K562 (cell line): ENCODE data around the gene HECA. TPM values are rescaled to one million over a fixed set of nuclear protein-coding genes. Genes with fewer than 3 reads are reported as not detected.

Source experiments
- ATAC-seq: fragments of 200-7000 bp; cut with Tn5 transposase; 3 replicates; pipeline ENCODE4 v1.9.1; 2020; ENCODE audit warnings: moderate library complexity
- BruUV-seq: library from RNA; stranded (reverse); fragments of 400-500 nt; replicated peaks from 2 replicates; lab custom pipeline; 2021; lab: Mats Ljungman, UMichigan
- CTCF ChIA-PET: fragments of 300-600 bp; formaldehyde crosslinking; extraction: SDS; loops from one replicate; lab custom pipeline; 2021; ENCODE audit warnings: low intra/inter-chr PET ratio; lab: Yijun Ruan, JAX
- POLR2A ChIA-PET: fragments of 300-600, 350-650 bp; sonication (Branson Sonifier 250); formaldehyde crosslinking; extraction: SDS; loops from one replicate; lab custom pipeline; 2021; ENCODE audit warnings: antibody characterized with exemption, inconsistent platforms; lab: Yijun Ruan, JAX
- DNase-seq, 4 experiments: peaks; one replicate each; pipeline versions ENCODE4 v3.0.0 to v3.0.0-alpha.2; 2011 to 2018; ENCODE audit warnings: low spot score in 3 of 4, mixed read lengths in 3 of 4; ENCODE audit errors: extremely low read depth in 1 of 4
- FAIRE-seq: peaks from 2 replicates; lab custom pipeline; 2011; peaks lifted over from hg19 to GRCh38; lab: Jason Lieb, UNC
- H2AFZ ChIP-seq: 2 replicates; pipeline ENCODE4 v1.6.0; 2011; ENCODE audit warnings: low read depth, low read length, control low read depth, inconsistent platforms
- H3K27ac ChIP-seq: fragments of 200-600 bp; 3 replicates; pipeline ENCODE4 v1.8.0; 2011; ENCODE audit warnings: low read depth, mild to moderate bottlenecking, control low read depth, inconsistent platforms, low read length, moderate library complexity, mixed read lengths; ENCODE audit errors: extremely low read depth
- H3K27me3 ChIP-seq, 2 experiments: fragments of 300-600 bp in 1 of 2; 2 replicates in 1 of 2; 3 replicates in 1 of 2; pipeline versions ENCODE4 v1.6.0 to v1.8.0; 2011; ENCODE audit warnings: inconsistent platforms in 2 of 2, low read length in 2 of 2, mild to moderate bottlenecking in 1 of 2, mixed read lengths in 1 of 2, moderate library complexity in 1 of 2; ENCODE audit not compliant: control insufficient read depth in 2 of 2, insufficient read depth in 2 of 2
- H3K36me3 ChIP-seq: fragments of 300-600 bp; 3 replicates; pipeline ENCODE4 v1.8.0; 2011; ENCODE audit warnings: mild to moderate bottlenecking, low read length, inconsistent platforms; ENCODE audit not compliant: control insufficient read depth, insufficient read depth
- H3K4me1 ChIP-seq, 2 experiments: fragments of 200-600 bp in 1 of 2; replicated peaks in 1 of 2; 2 replicates in 1 of 2; 3 replicates in 1 of 2; pipeline versions ENCODE4 v1.5.1 to v1.8.0; 2011; ENCODE audit warnings: inconsistent platforms in 2 of 2, low read length in 2 of 2, mild to moderate bottlenecking in 1 of 2, mixed read lengths in 1 of 2, moderate library complexity in 1 of 2; ENCODE audit not compliant: control insufficient read depth in 2 of 2, insufficient read depth in 2 of 2
- H3K4me2 ChIP-seq: 2 replicates; pipeline ENCODE4 v1.6.1; 2011; ENCODE audit warnings: low read length, control low read depth, inconsistent platforms, mixed read lengths; ENCODE audit not compliant: insufficient read depth
- H3K4me3 ChIP-seq: fragments of 200-600 bp; sonication (generic), shearing (Covaris generic); 2 replicates; pipeline ENCODE4 v1.5.1; 2016; ENCODE audit warnings: control low read depth, inconsistent platforms
- H3K79me2 ChIP-seq: fragments of 200-600 bp; 3 replicates; pipeline ENCODE4 v1.8.0; 2011; ENCODE audit warnings: low read length, inconsistent platforms; ENCODE audit not compliant: control insufficient read depth, insufficient read depth
- H3K9ac ChIP-seq, 2 experiments: 2 replicates each; pipeline versions ENCODE4 v1.6.0 to v1.6.1; 2011; ENCODE audit warnings: low read depth in 2 of 2, low read length in 2 of 2, control low read depth in 1 of 2, inconsistent platforms in 1 of 2, mild to moderate bottlenecking in 1 of 2, mixed read lengths in 1 of 2; ENCODE audit not compliant: insufficient read depth in 1 of 2
- H3K9me1 ChIP-seq: one replicate; pipeline ENCODE4 v1.6.0; 2011; ENCODE audit warnings: inconsistent platforms, mild to moderate bottlenecking, low read length, moderate library complexity; ENCODE audit not compliant: control insufficient read depth, insufficient read depth
- H3K9me3 ChIP-seq: replicated peaks from 2 replicates; pipeline ENCODE4 v1.5.1; 2011; ENCODE audit warnings: low read depth, low read length, inconsistent platforms; ENCODE audit not compliant: control insufficient read depth, insufficient read depth
- H4K20me1 ChIP-seq: replicated peaks from 2 replicates; pipeline ENCODE4 v1.6.1; 2011; ENCODE audit warnings: low read length, inconsistent platforms, mixed read lengths; ENCODE audit not compliant: control insufficient read depth, insufficient read depth
- C11orf30 ChIP-seq: fragments of 450-650 bp; IDR thresholded peaks from 2 replicates; pipeline ENCODE4 v1.6.1; 2016; ENCODE audit warnings: low read depth, mild to moderate bottlenecking
- CEBPG ChIP-seq, 3 experiments: fragments of 200-800 bp in 1 of 3; sonication (Bioruptor generic) in 1 of 3; sonication (generic) in 1 of 3; formaldehyde crosslinking in 1 of 3; IDR thresholded peaks in 2 of 3; conservative IDR thresholded peaks in 1 of 3; 2 replicates each; pipeline versions ENCODE4 v1.6.1 to v1.8.0; 2016 to 2022; ENCODE audit warnings: missing compliant biosample characterization in 2 of 3, missing genetic modification characterization in 2 of 3, mild to moderate bottlenecking in 1 of 3, missing genetic modification reagents in 1 of 3
- FOXK1 ChIP-seq: sonication (generic); formaldehyde crosslinking; IDR thresholded peaks from 2 replicates; pipeline ENCODE4 v1.8.0; 2022; ENCODE audit warnings: missing genetic modification reagents, mild to moderate bottlenecking, borderline replicate concordance
- HNRNPH1 ChIP-seq: fragments of 200-400 bp; formaldehyde crosslinking; optimal IDR thresholded peaks from 2 replicates; pipeline ENCODE3; 2017; ENCODE audit warnings: low read depth, mild to moderate bottlenecking, low read length, moderate library complexity
- NFRKB ChIP-seq: fragments of 450-650 bp; IDR thresholded peaks from 2 replicates; pipeline ENCODE4 v1.6.1; 2016; ENCODE audit warnings: low read depth
- NUFIP1 ChIP-seq: fragments of 450-650 bp; IDR thresholded peaks from 2 replicates; pipeline ENCODE4 v1.6.1; 2018; ENCODE audit not compliant: partially characterized antibody
- PCBP1 ChIP-seq: fragments of 200-400 bp; formaldehyde crosslinking; IDR thresholded peaks from 2 replicates; pipeline ENCODE4 v1.6.1; 2018; ENCODE audit warnings: mild to moderate bottlenecking, low read depth, low read length; ENCODE audit not compliant: poor library complexity, severe bottlenecking
- TAF1 ChIP-seq: IDR thresholded peaks from 2 replicates; pipeline ENCODE4 v1.6.1; 2011; ENCODE audit warnings: mild to moderate bottlenecking, low read length, moderate library complexity; ENCODE audit not compliant: insufficient read depth, control insufficient read depth, severe bottlenecking; ENCODE audit errors: extremely low read depth
- TRIM28 ChIP-seq: fragments of 450-650 bp; IDR thresholded peaks from 2 replicates; pipeline ENCODE4 v1.6.1; 2017
- ZNF668 ChIP-seq: fragments of 250-450 bp; sonication (Bioruptor Pico); IDR thresholded peaks from 2 replicates; pipeline ENCODE4 v1.8.0; 2022; ENCODE audit warnings: mild to moderate bottlenecking, inconsistent platforms
- WGBS: fragments of 100-300 bp; shearing (Covaris generic); methylation state at CpG from one replicate; pipeline ENCODE4 v1.1.6; 2016; ENCODE audit warnings: low coverage, mixed read lengths; ENCODE audit not compliant: insufficient coverage; ENCODE audit errors: missing lambda C conversion rate; 5-methylcytosine and 5-hydroxymethylcytosine counted together
- in situ Hi-C: fragments of 300-500 bp; cut with MboI; formaldehyde crosslinking; loops from 4 replicates; pipeline ENCODE4 v1.15.0; 2018; ENCODE audit warnings: inconsistent platforms, mixed read lengths
- intact Hi-C: fragments of 100-400 bp; cut with micrococcal nuclease; formaldehyde crosslinking; loops from 2 replicates; pipeline ENCODE4 v1.14.2; 2022
- polyA plus RNA-seq, 8 experiments: library from polyadenylated mRNA; depleted of rRNA in 4 of 8; stranded (reverse) in 5 of 8; unstranded in 3 of 8; fragments of >200 nt; fragmentation: Nextera tagmentation in 2 of 8; fragmentation: Illumina TruSeq in 1 of 8; extraction: Ambion mirVana in 2 of 8; extraction: Trizol in 1 of 8; gene quantifications; 2 replicates each; pipeline versions ENCODE4 v1.2.1 to v1.2.3, GENCODE V29; 2011 to 2014; ENCODE audit warnings: inconsistent platforms in 1 of 8, missing spikeins in 1 of 8
- total RNA-seq, 7 experiments: library from RNA; depleted of rRNA in 6 of 7; stranded (reverse); fragments of >200 nt in 6 of 7; fragmentation: Illumina TruSeq in 2 of 7; extraction: Trizol in 2 of 7; gene quantifications; 2 replicates each; pipeline versions ENCODE4 v1.2.1 to v1.2.3, GENCODE V29; 2011 to 2021; ENCODE audit warnings: low replicate concordance in 1 of 7
- TF ChIP-seq, protein P1 (sequence below): fragments of 250-450 bp; sonication (Bioruptor Pico); IDR thresholded peaks from 2 replicates; pipeline ENCODE4 v1.8.0; 2022; ENCODE audit warnings: moderate library complexity, mild to moderate bottlenecking, inconsistent platforms
- TF ChIP-seq, protein P2 (sequence below): fragments of 450-650 bp; IDR thresholded peaks from 2 replicates; pipeline ENCODE4 v1.6.1; 2016; ENCODE audit warnings: low read depth, mild to moderate bottlenecking, moderate library complexity
- TF ChIP-seq, protein P3 (sequence below): fragments of 250-450 bp; sonication (Bioruptor Pico); IDR thresholded peaks from 2 replicates; pipeline ENCODE4 v1.8.0; 2022; ENCODE audit warnings: inconsistent platforms

HECA gene
- total and polyA plus RNA-seq, 9 of the 15 experiments (the other 6 are each of a cell fraction or from before 2014, with no cell fraction given): 0.31 to 2.3 (median 1.1) TPM

DNA sequence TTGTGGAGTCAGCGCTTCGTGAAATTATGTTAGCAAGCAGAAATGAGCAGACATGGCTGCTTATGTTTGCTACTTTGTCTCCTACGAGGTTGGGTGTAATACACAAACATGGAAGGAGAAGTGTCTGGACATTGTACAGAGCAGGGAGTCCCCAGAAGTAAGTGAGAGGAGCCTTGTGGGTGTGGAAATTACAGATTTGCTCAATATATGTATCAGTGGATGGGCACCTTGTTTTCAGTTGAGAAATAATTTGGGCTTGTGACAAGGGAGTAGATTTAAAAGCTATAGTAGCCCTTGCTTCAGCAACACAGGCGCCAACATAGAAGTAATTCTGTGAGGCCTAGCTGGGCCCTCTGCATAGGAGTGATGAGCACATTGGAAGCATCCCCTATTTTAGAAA, 49.2 kb downstream of the HECA start:
- Histone ChIP-seq H3K4me2 (no peak overlapping the region), H3K4me1 (no peaks in the 10 kb centered on the region), H3K27me3 (peaks cover 0 to 7% of the 10 kb centered on the region in 2 experiments; a peak in 3 of 5 replicates), H3K27ac (no peak overlapping the region), H3K4me3 (no peak overlapping the region), H3K9ac (no peak overlapping the region), H2AFZ (no peak overlapping the region), H4K20me1 (no peaks in the 10 kb centered on the region), H3K79me2 (no peaks in the 10 kb centered on the region), H3K9me1 (no peaks in the 10 kb centered on the region), H3K9me3 (no peaks in the 10 kb centered on the region), H3K36me3 (no peaks in the 10 kb centered on the region)
- no peak for DNase-seq
- no TSS peak for BruUV-seq
- ChIA-PET CTCF (no interaction called here), POLR2A (no interaction called here)
- in situ Hi-C loops: no loop called here
- intact Hi-C loops: no loop called here
- no peak for FAIRE-seq
- ATAC-seq: no peak
- TF ChIP-seq NUFIP1: no peak
- TF ChIP-seq NFRKB: no peak
- TF ChIP-seq, protein P1, sequence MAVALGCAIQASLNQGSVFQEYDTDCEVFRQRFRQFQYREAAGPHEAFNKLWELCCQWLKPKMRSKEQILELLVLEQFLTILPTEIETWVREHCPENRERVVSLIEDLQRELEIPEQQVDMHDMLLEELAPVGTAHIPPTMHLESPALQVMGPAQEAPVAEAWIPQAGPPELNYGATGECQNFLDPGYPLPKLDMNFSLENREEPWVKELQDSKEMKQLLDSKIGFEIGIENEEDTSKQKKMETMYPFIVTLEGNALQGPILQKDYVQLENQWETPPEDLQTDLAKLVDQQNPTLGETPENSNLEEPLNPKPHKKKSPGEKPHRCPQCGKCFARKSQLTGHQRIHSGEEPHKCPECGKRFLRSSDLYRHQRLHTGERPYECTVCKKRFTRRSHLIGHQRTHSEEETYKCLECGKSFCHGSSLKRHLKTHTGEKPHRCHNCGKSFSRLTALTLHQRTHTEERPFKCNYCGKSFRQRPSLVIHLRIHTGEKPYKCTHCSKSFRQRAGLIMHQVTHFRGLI (CRISPR knock-in tag): no peak
- 0% methylated on average over 4 of the region's 4 CpGs for WGBS

DNA sequence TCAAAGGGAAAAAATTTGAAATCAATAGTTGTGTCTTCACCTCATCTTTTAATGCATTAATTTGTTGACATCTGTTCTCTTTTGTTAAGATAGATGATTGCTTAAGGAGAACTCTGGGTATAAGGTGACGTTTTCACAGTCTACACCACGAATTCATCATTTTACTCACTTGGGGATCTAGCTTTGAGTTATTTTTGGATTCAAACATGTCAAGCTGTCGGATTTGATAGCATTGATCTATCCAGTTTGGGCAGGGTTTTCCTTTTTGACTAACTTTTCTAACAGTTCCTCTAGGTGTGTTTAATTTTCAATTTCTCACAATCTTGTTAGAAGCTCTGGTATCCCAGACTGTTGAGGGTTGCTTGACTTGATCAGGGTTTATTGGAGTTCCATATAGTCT, 49.6 kb downstream of the HECA start:
- no peak overlapping the region for H2AFZ ChIP-seq
- POLR2A ChIA-PET: no interaction called here
- H3K79me2 ChIP-seq: no peaks in the 10 kb centered on the region
- no peaks in the 10 kb centered on the region for H3K9me3 ChIP-seq
- WGBS: 2% methylated on average over 3 of the region's 3 CpGs
- H3K9me1 ChIP-seq: no peaks in the 10 kb centered on the region
- H4K20me1 ChIP-seq: no peaks in the 10 kb centered on the region
- intact Hi-C loops (no loop called here), in situ Hi-C loops (no loop called here)
- no peaks in the 10 kb centered on the region for H3K4me1 ChIP-seq
- CTCF ChIA-PET: no interaction called here
- peaks cover 0 to 8% of the 10 kb centered on the region in 2 experiments; a peak in 4 of 5 replicates for H3K27me3 ChIP-seq
- no peak overlapping the region for H3K4me3 ChIP-seq
- FAIRE-seq (no peak), DNase-seq (no peak), ATAC-seq (no peak)
- H3K36me3 ChIP-seq: no peaks in the 10 kb centered on the region
- no peak overlapping the region for H3K9ac ChIP-seq
- H3K4me2 ChIP-seq: no peak overlapping the region
- no peak overlapping the region for H3K27ac ChIP-seq
- BruUV-seq: no TSS peak
- TF ChIP-seq TAF1 (no peak), CEBPG (CRISPR knock-in tag; IDR thresholded peaks at IDR 0.05) (no peak), CEBPG (tag; conservative IDR thresholded peaks at IDR 0.05 in 1 of 2, IDR thresholded peaks at IDR 0.05 in 1 of 2) (no peak), PCBP1 (no peak), FOXK1 (no peak), TRIM28 (no peak), ZNF668 (CRISPR knock-in tag) (no peak), HNRNPH1 (no peak), C11orf30 (no peak)
- TF ChIP-seq, protein P2, sequence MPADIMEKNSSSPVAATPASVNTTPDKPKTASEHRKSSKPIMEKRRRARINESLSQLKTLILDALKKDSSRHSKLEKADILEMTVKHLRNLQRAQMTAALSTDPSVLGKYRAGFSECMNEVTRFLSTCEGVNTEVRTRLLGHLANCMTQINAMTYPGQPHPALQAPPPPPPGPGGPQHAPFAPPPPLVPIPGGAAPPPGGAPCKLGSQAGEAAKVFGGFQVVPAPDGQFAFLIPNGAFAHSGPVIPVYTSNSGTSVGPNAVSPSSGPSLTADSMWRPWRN: no peak
- TF ChIP-seq, protein P3, sequence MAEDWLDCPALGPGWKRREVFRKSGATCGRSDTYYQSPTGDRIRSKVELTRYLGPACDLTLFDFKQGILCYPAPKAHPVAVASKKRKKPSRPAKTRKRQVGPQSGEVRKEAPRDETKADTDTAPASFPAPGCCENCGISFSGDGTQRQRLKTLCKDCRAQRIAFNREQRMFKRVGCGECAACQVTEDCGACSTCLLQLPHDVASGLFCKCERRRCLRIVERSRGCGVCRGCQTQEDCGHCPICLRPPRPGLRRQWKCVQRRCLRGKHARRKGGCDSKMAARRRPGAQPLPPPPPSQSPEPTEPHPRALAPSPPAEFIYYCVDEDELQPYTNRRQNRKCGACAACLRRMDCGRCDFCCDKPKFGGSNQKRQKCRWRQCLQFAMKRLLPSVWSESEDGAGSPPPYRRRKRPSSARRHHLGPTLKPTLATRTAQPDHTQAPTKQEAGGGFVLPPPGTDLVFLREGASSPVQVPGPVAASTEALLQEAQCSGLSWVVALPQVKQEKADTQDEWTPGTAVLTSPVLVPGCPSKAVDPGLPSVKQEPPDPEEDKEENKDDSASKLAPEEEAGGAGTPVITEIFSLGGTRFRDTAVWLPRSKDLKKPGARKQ: no peak
